ENCODE data around the gene TRPM3. TPM values are rescaled to one million over a fixed set of nuclear protein-coding genes. Genes with fewer than 3 reads are reported as not detected.

TRPM3 gene
- total RNA-seq, 1 donor from 2014 or later, result not detected

- intact Hi-C loops (cut with micrococcal nuclease), result no loop called here
Observed at GRCh38 chr9:70493029-70493428, 628.4 kb downstream of the TRPM3 start.

DNA sequence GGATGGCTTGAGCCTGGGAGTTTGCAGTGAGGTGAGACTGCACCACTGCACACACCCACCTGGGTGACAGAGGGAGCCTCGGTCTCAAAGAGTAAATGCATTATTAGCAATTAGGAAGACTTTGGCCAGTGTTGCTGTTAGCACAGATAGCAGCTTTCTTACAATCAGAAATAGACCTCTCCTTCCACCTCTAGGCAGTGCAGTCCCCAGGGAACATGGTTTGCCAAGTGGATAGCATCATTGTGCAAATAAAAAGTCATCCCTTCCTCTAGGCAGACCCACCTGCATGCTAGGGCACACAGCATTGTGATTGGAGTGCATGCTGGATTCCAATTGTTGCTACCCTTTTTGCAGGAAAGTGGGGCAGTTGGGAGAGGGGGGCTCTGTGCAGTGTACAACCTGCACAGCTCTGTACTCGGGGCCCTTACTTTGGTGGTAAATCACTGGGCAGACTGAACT, 629.1 kb downstream of the TRPM3 start:
- intact Hi-C loops (cut with micrococcal nuclease), result loop anchor here (1.0 kb wide), 1 partner anchor 8 kb away; no protein-coding TSS in a partner anchor

- intact Hi-C loops (cut with micrococcal nuclease), result loop anchor here (1.0 kb wide), 1 partner anchor 7 kb away; no protein-coding TSS in a partner anchor
Observed at GRCh38 chr9:70491426-70492318, 629.7 kb downstream of the TRPM3 start.

GRCh38 chr9:70490478-70490877, 630.9 kb downstream of the TRPM3 start:
- intact Hi-C loops (cut with micrococcal nuclease), result no loop called here

DNA sequence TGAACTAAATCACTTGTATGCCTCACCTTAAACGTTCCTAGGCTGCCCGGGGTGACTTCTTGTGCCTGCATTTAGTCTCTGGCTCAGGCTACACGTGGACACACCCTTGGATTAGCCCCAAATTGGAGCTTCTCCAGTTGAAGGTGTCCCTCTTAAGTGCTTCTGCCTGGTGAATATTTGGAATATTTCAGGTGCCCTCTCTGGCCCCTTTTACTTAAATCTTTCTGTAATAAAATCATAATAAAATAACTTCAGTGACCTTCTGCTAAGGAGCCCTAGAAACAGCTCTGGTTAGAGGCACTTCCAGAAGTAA, 632.7 kb downstream of the TRPM3 start:
- intact Hi-C loops (cut with micrococcal nuclease), result no loop called here

DNA sequence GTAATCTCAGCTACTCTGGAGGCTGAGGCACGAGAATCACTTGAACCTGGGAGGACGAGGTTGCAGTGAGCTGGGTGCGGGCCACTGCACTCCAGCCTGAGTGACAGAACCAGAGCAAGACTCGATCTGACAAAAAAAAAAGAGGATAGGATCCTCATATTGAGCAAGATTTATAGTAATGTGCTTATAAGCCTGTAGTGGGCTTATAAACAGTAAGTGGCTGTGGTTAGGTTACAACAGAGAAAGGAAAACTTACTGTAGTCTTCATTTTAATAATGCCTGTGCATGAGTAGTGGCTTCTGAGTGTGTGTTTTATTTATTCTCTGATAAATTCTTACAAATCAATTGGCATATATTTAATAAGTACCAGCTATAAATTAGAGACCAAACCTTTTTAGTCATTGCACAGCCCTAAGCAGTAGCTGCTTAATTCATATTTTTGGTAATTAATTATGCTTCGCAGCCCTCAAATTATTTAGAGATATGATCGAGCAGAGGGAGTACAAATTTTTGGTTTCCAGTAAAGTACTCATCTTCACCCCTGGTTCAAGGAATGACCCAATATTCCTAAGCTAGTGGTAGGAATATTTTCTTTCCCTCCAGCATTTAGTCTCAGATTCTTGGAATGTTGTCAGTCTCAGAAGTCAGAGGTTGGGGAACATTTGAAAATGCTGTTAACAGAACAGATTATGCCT, 633.2 kb downstream of the TRPM3 start:
- intact Hi-C loops (cut with micrococcal nuclease), result no loop called here

DNA sequence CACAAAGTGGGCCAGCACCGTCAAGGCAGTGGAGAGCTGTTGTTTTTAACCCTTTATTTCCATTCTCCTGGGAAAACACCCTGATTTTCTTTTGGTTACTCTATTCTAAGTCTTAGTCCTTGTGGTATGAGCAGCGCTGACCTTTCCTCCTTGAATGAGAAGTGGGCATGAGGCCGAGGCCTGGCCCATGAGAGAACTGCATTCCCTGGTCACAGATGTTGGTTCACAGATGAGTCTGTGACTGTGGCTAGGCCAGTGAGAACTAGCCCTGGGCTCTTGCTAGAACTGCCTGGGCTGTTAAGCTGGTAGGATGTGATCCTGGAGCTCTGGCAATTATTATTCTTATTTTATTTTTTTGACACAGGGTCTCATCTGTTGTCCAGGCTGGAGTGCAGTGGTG, 635.3 kb downstream of the TRPM3 start:
- intact Hi-C loops (cut with micrococcal nuclease), result no loop called here

DNA sequence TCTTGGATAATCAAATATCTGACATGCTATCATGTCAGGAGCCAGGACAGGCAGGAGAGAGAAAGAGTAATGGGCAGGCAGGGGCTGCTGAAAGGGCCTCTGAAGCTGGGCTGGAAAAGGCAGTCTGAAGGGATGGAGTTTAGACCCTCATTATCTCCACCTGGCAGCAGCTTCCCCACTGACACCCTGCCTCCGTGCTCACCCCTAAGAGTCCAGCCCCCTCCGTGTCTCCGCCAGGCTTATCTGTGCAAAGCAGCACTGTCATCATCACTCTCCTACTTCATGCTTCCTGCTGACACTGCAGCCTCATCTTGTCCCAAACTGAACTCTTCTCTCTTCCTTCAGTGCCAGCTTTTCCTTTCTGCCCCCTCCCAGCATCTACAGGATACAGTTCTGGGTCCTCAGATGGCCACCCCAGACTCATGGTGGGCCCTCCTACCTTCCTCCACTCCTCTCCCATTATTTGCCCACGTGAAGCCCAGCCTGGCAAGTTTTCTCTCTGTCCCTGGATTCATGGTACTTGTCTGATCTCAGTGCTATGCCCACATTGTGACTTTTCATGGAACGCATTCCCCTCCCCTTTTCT, 636.1 kb downstream of the TRPM3 start:
- intact Hi-C loops (cut with micrococcal nuclease), result no loop called here

- intact Hi-C loops (cut with micrococcal nuclease), result loop anchor here (1.0 to 5.0 kb wide), 4 partner anchors 8 to 144 kb away; no protein-coding TSS in a partner anchor
Observed at GRCh38 chr9:70484232-70485130, 636.9 kb downstream of the TRPM3 start.

GRCh38 chr9:70481471-70481870, 640.0 kb downstream of the TRPM3 start:
- intact Hi-C loops (cut with micrococcal nuclease), result loop anchor here (5.0 kb wide), 1 partner anchor 121 kb away; no protein-coding TSS in a partner anchor

GRCh38 chr9:70480405-70480980, 640.9 kb downstream of the TRPM3 start:
- intact Hi-C loops (cut with micrococcal nuclease), result loop anchor here (5.0 kb wide), 1 partner anchor 122 kb away; no protein-coding TSS in a partner anchor

- intact Hi-C loops (cut with micrococcal nuclease), result loop anchor here (5.0 kb wide), 1 partner anchor 122 kb away; no protein-coding TSS in a partner anchor
Observed at GRCh38 chr9:70479880-70480291, 641.5 kb downstream of the TRPM3 start.
